SK-N-SH (cell line): Measurements from ENCODE around the gene F2RL2. TPM values are rescaled to one million over a fixed set of nuclear protein-coding genes. Genes with fewer than 3 reads are reported as not detected.

ENCODE experiments used
- CTCF ChIA-PET: fragments of 300-600, 350-600 bp; formaldehyde crosslinking; extraction: SDS; loops from one replicate; lab custom pipeline; 2021; lab: Yijun Ruan, JAX
- POLR2A ChIA-PET: fragments of 350-600 bp; sonication (Branson Sonifier 250); formaldehyde crosslinking; extraction: SDS; loops from one replicate; lab custom pipeline; 2020; ENCODE audit warnings: antibody characterized with exemption, inconsistent platforms; lab: Yijun Ruan, JAX
- DNase-seq: peaks from one replicate; pipeline ENCODE4 v3.0.0; 2012
- H2AFZ ChIP-seq: fragments of 200-600 bp; sonication (generic); 2 replicates; pipeline ENCODE4 v1.8.1; 2016; ENCODE audit warnings: antibody characterized with exemption, mild to moderate bottlenecking, low read depth
- H3F3A ChIP-seq: fragments of 200-600 bp; sonication (generic); replicated peaks from 2 replicates; pipeline ENCODE3; 2016; ENCODE audit warnings: antibody characterized with exemption, mild to moderate bottlenecking; ENCODE audit not compliant: insufficient read depth
- H3K27ac ChIP-seq, 2 experiments: fragments of 200-500 bp in 1 of 2; fragments of 200-600 bp in 1 of 2; sonication (Bioruptor generic) in 1 of 2; sonication (generic), shearing (Covaris generic) in 1 of 2; 2 replicates each; pipeline versions ENCODE4 v1.5.1 to v1.6.1; 2014 to 2016; ENCODE audit warnings: low read depth in 2 of 2, inconsistent platforms in 1 of 2, low read length in 1 of 2, mild to moderate bottlenecking in 1 of 2, mixed read lengths in 1 of 2
- H3K27me3 ChIP-seq: fragments of 200-600 bp; sonication (generic), shearing (Covaris generic); 2 replicates; pipeline ENCODE4 v1.6.1; 2016; ENCODE audit warnings: mixed run types; ENCODE audit not compliant: insufficient read depth
- H3K36me3 ChIP-seq, 2 experiments: fragments of 200-500 bp in 1 of 2; fragments of 200-600 bp in 1 of 2; sonication (Bioruptor generic) in 1 of 2; sonication (generic) in 1 of 2; replicated peaks in 1 of 2; 2 replicates each; pipeline versions ENCODE3 to v1.5.1; 2014 to 2016; ENCODE audit warnings: low read length in 1 of 2, mild to moderate bottlenecking in 1 of 2; ENCODE audit not compliant: insufficient read depth in 2 of 2, control insufficient read depth in 1 of 2
- H3K4me1 ChIP-seq, 2 experiments: fragments of 200-500 bp in 1 of 2; fragments of 200-600 bp in 1 of 2; sonication (Bioruptor generic) in 1 of 2; sonication (generic), shearing (Covaris generic) in 1 of 2; 2 replicates each; pipeline versions ENCODE4 v1.5.1 to v1.6.1; 2014 to 2016; ENCODE audit warnings: low read depth in 1 of 2, low read length in 1 of 2, mixed run types in 1 of 2; ENCODE audit not compliant: insufficient read depth in 2 of 2, control insufficient read depth in 1 of 2
- H3K4me2 ChIP-seq: fragments of 200-600 bp; sonication (generic), shearing (Covaris generic); 2 replicates; pipeline ENCODE4 v1.6.1; 2017; ENCODE audit warnings: mixed run types
- H3K4me3 ChIP-seq, 2 experiments: fragments of 200-500 bp in 1 of 2; fragments of 200-600 bp in 1 of 2; sonication (Bioruptor generic) in 1 of 2; sonication (generic), shearing (Covaris generic) in 1 of 2; 2 replicates each; pipeline versions ENCODE4 v1.5.1 to v1.8.1; 2014 to 2016; ENCODE audit warnings: low read depth in 2 of 2, inconsistent platforms in 1 of 2, low read length in 1 of 2, mild to moderate bottlenecking in 1 of 2, mixed read lengths in 1 of 2, moderate library complexity in 1 of 2
- H3K79me2 ChIP-seq: fragments of 200-600 bp; sonication (generic); 2 replicates; pipeline ENCODE4 v1.8.1; 2017; ENCODE audit warnings: mild to moderate bottlenecking; ENCODE audit not compliant: insufficient read depth
- H3K9ac ChIP-seq: fragments of 200-600 bp; sonication (generic); 2 replicates; pipeline ENCODE4 v1.6.1; 2017; ENCODE audit warnings: mixed run types
- H3K9me2 ChIP-seq: fragments of 200-600 bp; sonication (generic); 2 replicates; pipeline ENCODE4 v1.6.1; 2017; ENCODE audit warnings: mixed run types
- H3K9me3 ChIP-seq: fragments of 200-600 bp; sonication (generic); 2 replicates; pipeline ENCODE4 v1.6.1; 2017; ENCODE audit warnings: mixed run types, mild to moderate bottlenecking, moderate library complexity
- H4K20me1 ChIP-seq: fragments of 200-600 bp; sonication (generic); 2 replicates; pipeline ENCODE4 v1.6.1; 2017; ENCODE audit warnings: mild to moderate bottlenecking, mixed run types; ENCODE audit not compliant: insufficient read depth
- CTCF ChIP-seq: fragments of 200-600 bp; sonication (generic); IDR thresholded peaks from 2 replicates; pipeline ENCODE4 v1.6.1; 2017; ENCODE audit warnings: antibody characterized with exemption, mild to moderate bottlenecking, moderate library complexity
- EP300 ChIP-seq, 2 experiments: IDR thresholded peaks; 2 replicates each; pipeline versions ENCODE4 v1.4.0 to v1.6.1; 2012; ENCODE audit warnings: borderline replicate concordance in 1 of 2, low read depth in 1 of 2, low read length in 1 of 2
- FOSL2 ChIP-seq: IDR thresholded peaks from 2 replicates; pipeline ENCODE4 v1.4.0; 2012; ENCODE audit warnings: low read depth, mild to moderate bottlenecking, moderate library complexity, borderline replicate concordance
- FOXM1 ChIP-seq: IDR thresholded peaks from 2 replicates; pipeline ENCODE4 v1.4.0; 2012; ENCODE audit warnings: low read depth, mild to moderate bottlenecking
- MAX ChIP-seq: IDR thresholded peaks from 2 replicates; pipeline ENCODE4 v1.4.0; 2012; ENCODE audit warnings: low read depth
- MEF2A ChIP-seq: IDR thresholded peaks from 2 replicates; pipeline ENCODE4 v1.4.0; 2012; ENCODE audit warnings: low read depth, borderline replicate concordance
- NRF1 ChIP-seq: IDR thresholded peaks from 2 replicates; pipeline ENCODE4 v1.6.1; 2012; ENCODE audit warnings: low read depth, mild to moderate bottlenecking, low read length
- PBX3 ChIP-seq: IDR thresholded peaks from 2 replicates; pipeline ENCODE4; 2012
- RAD21 ChIP-seq: IDR thresholded peaks from 2 replicates; pipeline ENCODE4 v1.6.1; 2012; ENCODE audit warnings: mild to moderate bottlenecking, low read length
- REST ChIP-seq: IDR thresholded peaks from 2 replicates; pipeline ENCODE4 v1.6.1; 2012; ENCODE audit warnings: mild to moderate bottlenecking, low read depth, low read length, moderate library complexity
- RFX5 ChIP-seq: IDR thresholded peaks from 2 replicates; pipeline ENCODE4 v1.6.1; 2012; ENCODE audit warnings: mild to moderate bottlenecking, improper control_type of control experiment, low read length
- SMC3 ChIP-seq: IDR thresholded peaks from 2 replicates; pipeline ENCODE4 v1.6.1; 2012; ENCODE audit warnings: low read depth, low read length, improper control_type of control experiment
- TAF1 ChIP-seq: IDR thresholded peaks from 2 replicates; pipeline ENCODE4 v1.6.1; 2012; ENCODE audit warnings: low read depth, mild to moderate bottlenecking, low read length, moderate library complexity, borderline replicate concordance
- TEAD4 ChIP-seq: IDR thresholded peaks from 2 replicates; pipeline ENCODE4 v1.4.0; 2012; ENCODE audit warnings: mild to moderate bottlenecking, borderline replicate concordance; ENCODE audit not compliant: insufficient read depth
- USF2 ChIP-seq: fragments of 150-350 bp; IDR thresholded peaks from 2 replicates; pipeline ENCODE4 v1.6.1; 2017; ENCODE audit warnings: antibody characterized with exemption, low read length, low read depth, borderline replicate concordance
- YY1 ChIP-seq: IDR thresholded peaks from 2 replicates; pipeline ENCODE4 v1.4.0; 2012; ENCODE audit warnings: low read depth, mild to moderate bottlenecking
- WGBS: methylation state at CpG from one replicate; pipeline ENCODE4 v1.1.6; 2017; ENCODE audit warnings: low lambda C conversion rate; 5-methylcytosine and 5-hydroxymethylcytosine counted together
- polyA plus RNA-seq, 3 experiments: library from polyadenylated mRNA; depleted of rRNA; stranded (reverse); fragments of >200 nt; gene quantifications; 2 replicates each; pipeline ENCODE4 v1.2.3, GENCODE V29; 2012

Gene F2RL2
- polyA plus RNA-seq, 1 of the 3 experiments (the other 2 are of a cell fraction): 29.4 TPM

- no peaks in the 10 kb centered on the region for H3F3A ChIP-seq
- H3K9ac ChIP-seq: no peak overlapping the region
- no peak overlapping the region for H3K4me2 ChIP-seq
- peak; percentile 39 for DNase-seq
- no peaks in the 10 kb centered on the region for H3K36me3 ChIP-seq
- POLR2A ChIA-PET: no interaction called here
- no peaks in the 10 kb centered on the region for H3K9me3 ChIP-seq
- H3K27ac ChIP-seq: no peak overlapping the region
- TF ChIP-seq TAF1 (0 out of 2 replicates have a peak, but pooled peaks have one; percentile 3), USF2 (no peak), SMC3 (peak; percentile 73), FOSL2 (no peak), MEF2A (no peak), FOXM1 (no peak), PBX3 (peak; percentile 73), RAD21 (peak; percentile 88), EP300 (IDR thresholded peaks at IDR 0.05; ENCODE audit: borderline replicate concordance in 1 of 2, low read depth in 1 of 2, low read length in 1 of 2) (no peak), MAX (0 out of 2 replicates have a peak, but pooled peaks have one; percentile 42), YY1 (no peak), TEAD4 (no peak), NRF1 (no peak), CTCF (peak; percentile 93), REST (no peak), RFX5 (no peak)
- H3K79me2 ChIP-seq: no peaks in the 10 kb centered on the region
- no peaks in the 10 kb centered on the region for H3K27me3 ChIP-seq
- H3K4me1 ChIP-seq: peaks cover 0 to 16% of the 10 kb centered on the region in 2 experiments; a peak in 3 of 4 replicates
- WGBS: 0% methylated on average over 1 of the region's 1 CpG
- CTCF ChIA-PET: interaction anchor here (0.6 to 1.8 kb wide), 11 partner anchors 9 to 204 kb away, joined by 3 to 11 read pairs (median 3); no protein-coding TSS in a partner anchor
- H3K9me2 ChIP-seq: no peaks in the 10 kb centered on the region
- no peak overlapping the region for H2AFZ ChIP-seq
- H3K4me3 ChIP-seq: peak overlapping the region in 1 of 2 experiments; percentile 33; a peak in 1 of 4 replicates
- H4K20me1 ChIP-seq: no peaks in the 10 kb centered on the region
Measured at GRCh38 chr5:76641514-76642120, 18.4 kb upstream of the F2RL2 start.
